ENCODE results near the gene AP2A2. TPM values are rescaled to one million over a fixed set of nuclear protein-coding genes. Genes with fewer than 3 reads are reported as not detected.

AP2A2 gene
- total RNA-seq, 4 donors from 2014 or later, result 45.4 to 107 (median 76.8) TPM

DNA sequence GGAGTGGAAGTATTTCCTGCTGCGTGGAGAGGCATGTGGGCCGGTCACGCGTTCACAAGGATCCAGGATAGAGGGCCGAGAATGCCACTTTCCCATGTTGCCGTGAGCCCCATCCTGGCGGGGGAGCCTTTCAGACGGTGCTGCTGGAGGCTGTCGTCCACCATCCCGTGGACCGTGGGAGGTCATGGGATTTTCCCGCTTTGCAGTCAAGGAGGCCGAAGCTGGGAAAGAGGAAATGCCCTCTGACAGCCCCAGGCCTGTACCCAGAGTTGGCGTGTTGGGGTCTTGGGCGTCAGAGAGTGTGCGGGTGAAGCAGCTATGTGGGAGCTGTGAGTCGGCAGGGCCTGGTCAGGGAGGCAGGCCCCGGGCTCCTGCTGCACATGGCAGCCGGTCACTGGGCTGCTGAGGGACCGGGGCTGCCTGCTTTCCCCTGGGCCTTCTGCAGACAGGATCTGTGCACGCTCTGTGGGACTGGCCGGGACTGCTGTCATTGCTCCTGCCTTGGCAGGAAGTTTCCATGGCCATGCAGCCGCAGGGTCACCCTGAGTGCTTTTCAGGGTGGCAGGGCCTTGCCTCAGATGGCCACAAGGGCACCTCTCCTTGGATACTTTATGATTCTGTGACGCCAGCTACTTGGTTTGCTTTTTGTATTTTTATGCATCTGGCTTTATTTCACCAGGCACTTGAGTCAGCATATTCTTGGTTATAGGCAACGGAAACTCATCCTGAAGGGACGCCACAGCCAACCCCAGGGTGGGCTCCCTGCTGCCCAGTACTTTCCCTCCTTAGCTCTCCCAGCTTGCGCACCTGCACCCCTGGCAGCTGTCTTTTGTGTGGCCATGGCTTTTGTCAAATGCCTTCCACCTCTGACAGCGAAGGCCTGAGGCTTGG, 52.4 kb downstream of the AP2A2 start:
- TF ChIP-seq EP300 (IDR thresholded peaks at IDR 0.05), result no peak
- TF ChIP-seq, protein P1, sequence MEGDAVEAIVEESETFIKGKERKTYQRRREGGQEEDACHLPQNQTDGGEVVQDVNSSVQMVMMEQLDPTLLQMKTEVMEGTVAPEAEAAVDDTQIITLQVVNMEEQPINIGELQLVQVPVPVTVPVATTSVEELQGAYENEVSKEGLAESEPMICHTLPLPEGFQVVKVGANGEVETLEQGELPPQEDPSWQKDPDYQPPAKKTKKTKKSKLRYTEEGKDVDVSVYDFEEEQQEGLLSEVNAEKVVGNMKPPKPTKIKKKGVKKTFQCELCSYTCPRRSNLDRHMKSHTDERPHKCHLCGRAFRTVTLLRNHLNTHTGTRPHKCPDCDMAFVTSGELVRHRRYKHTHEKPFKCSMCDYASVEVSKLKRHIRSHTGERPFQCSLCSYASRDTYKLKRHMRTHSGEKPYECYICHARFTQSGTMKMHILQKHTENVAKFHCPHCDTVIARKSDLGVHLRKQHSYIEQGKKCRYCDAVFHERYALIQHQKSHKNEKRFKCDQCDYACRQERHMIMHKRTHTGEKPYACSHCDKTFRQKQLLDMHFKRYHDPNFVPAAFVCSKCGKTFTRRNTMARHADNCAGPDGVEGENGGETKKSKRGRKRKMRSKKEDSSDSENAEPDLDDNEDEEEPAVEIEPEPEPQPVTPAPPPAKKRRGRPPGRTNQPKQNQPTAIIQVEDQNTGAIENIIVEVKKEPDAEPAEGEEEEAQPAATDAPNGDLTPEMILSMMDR (IDR thresholded peaks at IDR 0.05), result no peak
- no peak for TF ChIP-seq POLR2AphosphoS5 (IDR thresholded peaks at IDR 0.05)
- TF ChIP-seq POLR2A (IDR thresholded peaks at IDR 0.05), result no peak
- H3K4me3 ChIP-seq, result no peak overlapping the region
- no peaks in the 10 kb centered on the region for H3K9me3 ChIP-seq
- H3K27ac ChIP-seq, result no peak overlapping the region
- peaks cover 15% of the 10 kb centered on the region for H3K4me1 ChIP-seq
- H3K36me3 ChIP-seq, result peaks cover 70% of the 10 kb centered on the region
- WGBS, result 97% methylated on average over 22 of the region's 28 CpGs
- no peaks in the 10 kb centered on the region for H3K27me3 ChIP-seq
- DNase-seq (ENCODE audit: low spot score in 2 of 2), result no peak

DNA sequence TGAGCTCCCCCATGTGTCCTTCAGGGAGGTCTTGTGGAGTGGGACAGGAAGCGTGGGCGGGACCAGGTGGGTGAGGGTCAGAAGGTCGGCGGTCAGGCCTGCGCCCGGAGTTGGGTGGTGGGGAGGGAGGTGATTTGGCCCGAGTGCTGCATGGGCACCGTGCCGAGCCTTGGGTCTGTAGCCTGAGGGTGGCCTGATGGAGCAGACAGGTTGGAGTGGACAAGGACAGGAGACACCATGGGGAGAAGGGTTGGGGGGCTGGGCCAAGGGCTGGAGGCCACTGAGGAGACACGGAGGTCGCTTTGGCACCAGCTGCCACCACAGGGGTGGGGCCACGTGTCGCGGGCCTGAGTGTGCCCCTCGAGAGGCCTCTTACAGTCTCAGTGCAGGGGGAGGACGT, 53.1 kb downstream of the AP2A2 start:
- no peak for DNase-seq (ENCODE audit: low spot score in 2 of 2)
- TF ChIP-seq, protein P1 (IDR thresholded peaks at IDR 0.05), result no peak
- TF ChIP-seq POLR2A (IDR thresholded peaks at IDR 0.05) (no peak), POLR2AphosphoS5 (IDR thresholded peaks at IDR 0.05) (no peak), EP300 (IDR thresholded peaks at IDR 0.05) (no peak)
- WGBS, result 89% methylated on average over 13 of the region's 16 CpGs
- peaks cover 67% of the 10 kb centered on the region for H3K36me3 ChIP-seq
- H3K27me3 ChIP-seq, result no peaks in the 10 kb centered on the region
- H3K4me1 ChIP-seq, result peaks cover 15% of the 10 kb centered on the region
- no peaks in the 10 kb centered on the region for H3K9me3 ChIP-seq
- H3K27ac ChIP-seq, result no peak overlapping the region
- no peak overlapping the region for H3K4me3 ChIP-seq

DNA sequence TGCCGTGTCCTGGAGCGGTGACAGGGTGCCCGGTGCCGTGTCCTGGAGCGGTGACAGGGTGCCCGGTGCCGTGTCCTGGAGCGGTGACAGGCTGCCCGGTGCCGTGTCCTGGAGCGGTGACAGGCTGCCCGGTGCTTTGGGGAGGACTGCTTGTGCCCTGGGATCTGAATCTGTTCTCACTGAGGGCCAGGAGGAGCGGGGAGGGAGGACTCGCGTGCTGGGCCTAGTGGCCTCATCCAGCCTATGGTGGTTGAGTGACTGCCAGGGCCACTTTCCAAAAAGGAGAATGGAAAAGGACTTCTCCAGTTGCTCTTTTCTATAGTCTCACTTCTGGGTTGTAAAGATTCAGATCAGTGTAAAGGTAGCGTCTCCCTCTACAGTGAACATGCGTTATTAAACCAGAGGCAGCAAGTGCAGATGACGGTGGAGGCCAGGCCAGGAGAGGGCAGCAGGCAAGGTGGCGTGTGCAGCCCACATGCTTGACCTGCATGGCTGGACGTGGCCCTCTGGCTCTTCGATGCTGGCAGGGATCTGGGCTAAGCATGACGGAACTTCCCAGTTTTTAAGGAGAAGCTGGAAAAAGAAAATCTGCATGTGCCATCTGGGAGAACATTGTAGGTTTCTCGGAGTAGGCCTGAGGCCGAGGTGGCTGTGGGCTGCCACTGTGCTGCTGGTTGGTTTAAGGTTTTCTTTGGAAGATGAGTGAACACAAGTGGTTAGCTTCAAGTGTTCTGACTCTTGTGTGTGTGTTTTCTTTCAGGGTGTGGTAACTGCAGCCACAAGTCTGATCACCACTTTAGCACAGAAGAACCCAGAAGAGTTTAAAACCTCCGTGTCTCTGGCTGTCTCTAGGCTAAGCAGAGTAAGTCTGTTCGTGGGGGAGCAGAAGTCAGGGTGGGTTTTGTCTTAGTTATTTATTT, 55.0 kb downstream of the AP2A2 start:
- no peak overlapping the region for H3K27ac ChIP-seq
- H3K27me3 ChIP-seq, result no peaks in the 10 kb centered on the region
- DNase-seq (ENCODE audit: low spot score in 2 of 2), result no peak
- 73% methylated on average over 14 of the region's 26 CpGs for WGBS
- no peaks in the 10 kb centered on the region for H3K9me3 ChIP-seq
- TF ChIP-seq POLR2AphosphoS5 (IDR thresholded peaks at IDR 0.05) (no peak), POLR2A (IDR thresholded peaks at IDR 0.05) (no peak), EP300 (IDR thresholded peaks at IDR 0.05) (no peak)
- TF ChIP-seq, protein P1 (IDR thresholded peaks at IDR 0.05), result no peak
- peaks cover 77% of the 10 kb centered on the region for H3K36me3 ChIP-seq
- H3K4me3 ChIP-seq, result no peak overlapping the region
- H3K4me1 ChIP-seq, result peaks cover 14% of the 10 kb centered on the region

DNA sequence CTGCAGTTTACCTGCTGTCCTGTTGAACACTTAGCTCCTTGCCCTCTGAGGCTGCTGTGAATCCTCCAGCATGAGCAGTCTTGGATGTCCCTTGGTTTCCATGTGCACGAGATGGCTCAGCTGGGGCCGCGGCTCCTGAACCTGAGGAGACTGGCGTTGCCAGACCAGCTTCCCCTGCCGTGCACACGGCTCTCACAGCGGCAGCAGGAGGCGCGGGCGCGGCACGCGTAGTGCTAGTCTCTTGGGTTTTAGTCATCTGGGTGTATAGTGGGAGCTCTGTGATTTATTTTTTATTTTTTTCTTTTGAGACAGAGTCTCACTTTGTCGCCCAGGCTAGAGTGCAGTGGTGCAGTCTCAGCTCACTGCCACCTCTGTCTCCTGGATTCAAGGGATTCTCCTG, 56.1 kb downstream of the AP2A2 start:
- WGBS, result 90% methylated on average over 14 of the region's 14 CpGs
- DNase-seq (ENCODE audit: low spot score in 2 of 2), result no peak

More for the DNA sequence above, 56.1 kb downstream of the AP2A2 start:
- H3K4me1 ChIP-seq, result peaks cover 14% of the 10 kb centered on the region
- no peak overlapping the region for H3K4me3 ChIP-seq
- H3K9me3 ChIP-seq, result no peaks in the 10 kb centered on the region
- no peak for TF ChIP-seq EP300 (IDR thresholded peaks at IDR 0.05)
- no peak for TF ChIP-seq POLR2AphosphoS5 (IDR thresholded peaks at IDR 0.05)
- no peak for TF ChIP-seq POLR2A (IDR thresholded peaks at IDR 0.05)
- TF ChIP-seq, protein P1 (IDR thresholded peaks at IDR 0.05), result no peak
- H3K27ac ChIP-seq, result no peak overlapping the region
- H3K27me3 ChIP-seq, result no peaks in the 10 kb centered on the region
- peaks cover 86% of the 10 kb centered on the region for H3K36me3 ChIP-seq
